Large intestine (tissue), 3 donors: ENCODE measurements around the gene CCDC180. TPM values are rescaled to one million over a fixed set of nuclear protein-coding genes. Genes with fewer than 3 reads are reported as not detected.
A peak's percentile ranks its signal among the peaks of the same experiment; 100 is the strongest.

Experiments used
- DNase-seq, 2 donors: peaks; one replicate each; pipeline versions ENCODE4 v3.0.0 to v3.0.0-alpha.2; 2013
- H3K27ac ChIP-seq: one replicate; pipeline ENCODE4 v1.5.1; 2013; ENCODE audit warnings: low read length
- H3K27me3 ChIP-seq: 2 replicates; pipeline ENCODE4 v1.6.1; 2013; ENCODE audit warnings: low read length; ENCODE audit not compliant: control insufficient read depth, insufficient read depth
- H3K36me3 ChIP-seq: 2 replicates; pipeline ENCODE4 v1.6.1; 2013; ENCODE audit warnings: low read length; ENCODE audit not compliant: control insufficient read depth, insufficient read depth
- H3K4me1 ChIP-seq: one replicate; pipeline ENCODE4 v1.6.1; 2013; ENCODE audit warnings: low read length; ENCODE audit not compliant: control insufficient read depth, insufficient read depth
- H3K4me3 ChIP-seq: one replicate; pipeline ENCODE4 v1.5.1; 2013; ENCODE audit warnings: low read length
- H3K9me3 ChIP-seq: one replicate; pipeline ENCODE4 v1.6.1; 2013; ENCODE audit warnings: mild to moderate bottlenecking, low read depth, low read length, moderate library complexity; ENCODE audit not compliant: control insufficient read depth
- WGBS: methylation state at CpG from one replicate; pipeline ENCODE4 v1.1.5; 2013; ENCODE audit warnings: low lambda C conversion rate; ENCODE audit not compliant: insufficient coverage; 5-methylcytosine and 5-hydroxymethylcytosine counted together
- polyA plus RNA-seq: library from polyadenylated mRNA; unstranded; fragments of 120-200 nt; gene quantifications from one replicate; pipeline ENCODE4 v1.2.1, GENCODE V29; 2013

Gene CCDC180
- polyA plus RNA-seq, 1 donor, result 7.5 TPM

DNA sequence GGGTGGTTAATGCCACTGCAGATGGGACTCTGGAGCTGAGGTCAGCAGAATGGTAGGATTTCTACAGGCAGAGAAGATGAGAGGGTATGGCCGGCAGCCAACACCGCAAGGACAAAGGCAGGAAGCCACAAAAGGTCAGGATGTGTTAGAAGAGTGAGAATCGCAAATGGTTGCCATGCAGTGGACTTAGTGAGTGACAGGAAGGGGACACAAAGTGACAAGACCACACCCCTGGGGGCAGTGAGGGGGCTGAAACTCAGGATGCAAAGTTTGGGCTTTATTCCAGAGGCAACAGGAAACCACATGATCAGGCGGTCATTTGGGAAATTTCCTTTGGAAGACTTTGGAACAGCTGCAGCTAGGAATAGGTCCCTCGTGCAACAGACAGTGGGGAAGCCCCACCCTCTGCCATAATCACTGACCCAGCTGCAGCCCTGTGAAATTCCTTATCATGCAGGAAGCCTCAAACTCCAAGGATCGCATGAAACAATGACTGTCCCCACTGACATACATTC, 14.2 kb upstream of the CCDC180 start:
- peaks cover 3% of the 10 kb centered on the region for H3K9me3 ChIP-seq
- peaks cover 6% of the 10 kb centered on the region for H3K4me1 ChIP-seq
- 73% methylated on average over 2 of the region's 6 CpGs for WGBS
- no peaks in the 10 kb centered on the region for H3K27me3 ChIP-seq
- peaks cover 43% of the 10 kb centered on the region for H3K36me3 ChIP-seq
- H3K27ac ChIP-seq, result no peak overlapping the region
- no peak overlapping the region for H3K4me3 ChIP-seq
- peak; percentile 28 to 55 for DNase-seq

- peaks cover 37% of the 10 kb centered on the region for H3K36me3 ChIP-seq
- no CpG with 5 or more reads among the region's 6 CpGs for WGBS
Observed at GRCh38 chr9:97293818-97294217, 13.6 kb upstream of the CCDC180 start.

DNA sequence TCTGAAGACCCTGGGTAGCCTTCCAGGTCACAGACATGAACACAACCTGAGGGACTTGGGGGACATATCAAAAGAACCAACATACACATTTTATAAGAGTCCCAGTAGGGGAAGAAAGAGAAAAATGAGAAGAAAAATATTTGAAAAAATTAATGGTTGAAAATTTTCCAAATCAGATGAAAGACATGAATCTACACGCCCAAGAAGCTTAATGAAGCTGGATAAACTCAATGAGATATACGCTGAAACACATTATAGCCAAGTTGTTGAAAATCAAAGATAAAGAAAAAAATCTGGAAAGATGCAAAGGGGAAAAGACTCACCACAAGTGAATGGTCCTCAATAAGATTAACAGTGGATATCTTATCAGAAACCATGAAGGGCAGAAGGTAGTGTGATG, 9.6 kb upstream of the CCDC180 start:
- H3K4me3 ChIP-seq, result no peak overlapping the region
- no peak for DNase-seq
- no peak overlapping the region for H3K27ac ChIP-seq
- peaks cover 10% of the 10 kb centered on the region for H3K9me3 ChIP-seq
- 86% methylated on average over 2 of the region's 2 CpGs for WGBS
- H3K27me3 ChIP-seq, result no peaks in the 10 kb centered on the region
- peaks cover 6% of the 10 kb centered on the region for H3K4me1 ChIP-seq
- H3K36me3 ChIP-seq, result peaks cover 8% of the 10 kb centered on the region

More at GRCh38 chr9:97293818-97294217, 13.6 kb upstream of the CCDC180 start:
- Histone ChIP-seq H3K27me3 (no peaks in the 10 kb centered on the region), H3K4me1 (peaks cover 6% of the 10 kb centered on the region), H3K4me3 (no peak overlapping the region), H3K9me3 (peaks cover 7% of the 10 kb centered on the region), H3K27ac (peak overlapping the region; percentile 13)
- DNase-seq, result no peak

GRCh38 chr9:97299809-97300414, 7.5 kb upstream of the CCDC180 start:
- Histone ChIP-seq H3K36me3 (peaks cover 4% of the 10 kb centered on the region), H3K9me3 (peaks cover 14% of the 10 kb centered on the region), H3K4me3 (no peak overlapping the region), H3K27ac (no peak overlapping the region), H3K4me1 (no peaks in the 10 kb centered on the region), H3K27me3 (no peaks in the 10 kb centered on the region)
- DNase-seq, result no peak
- WGBS, result 100% methylated on average over 1 of the region's 2 CpGs

- H3K36me3 ChIP-seq, result no peaks in the 10 kb centered on the region
- no CpG with 5 or more reads among the region's 1 CpG for WGBS
- DNase-seq, result no peak
- H3K27ac ChIP-seq, result no peak overlapping the region
- H3K4me1 ChIP-seq, result no peaks in the 10 kb centered on the region
- no peak overlapping the region for H3K4me3 ChIP-seq
- peaks cover 14% of the 10 kb centered on the region for H3K9me3 ChIP-seq
- H3K27me3 ChIP-seq, result no peaks in the 10 kb centered on the region
Observed at GRCh38 chr9:97300586-97300985, 6.9 kb upstream of the CCDC180 start.

GRCh38 chr9:97301974-97302373, 5.5 kb upstream of the CCDC180 start:
- H3K36me3 ChIP-seq, result no peaks in the 10 kb centered on the region
- DNase-seq, result no peak
- H3K4me1 ChIP-seq, result no peaks in the 10 kb centered on the region
- WGBS, result no CpG with 5 or more reads among the region's 3 CpGs
- H3K9me3 ChIP-seq, result peaks cover 14% of the 10 kb centered on the region
- no peak overlapping the region for H3K27ac ChIP-seq
- H3K4me3 ChIP-seq, result no peak overlapping the region
- no peaks in the 10 kb centered on the region for H3K27me3 ChIP-seq

GRCh38 chr9:97304586-97304985, 2.9 kb upstream of the CCDC180 start:
- Histone ChIP-seq H3K27ac (no peak overlapping the region), H3K9me3 (peaks cover 8% of the 10 kb centered on the region), H3K36me3 (peaks cover 3% of the 10 kb centered on the region), H3K27me3 (peaks cover 9% of the 10 kb centered on the region), H3K4me3 (no peak overlapping the region), H3K4me1 (no peaks in the 10 kb centered on the region)
- DNase-seq, result no peak
- no CpG with 5 or more reads among the region's 2 CpGs for WGBS

- H3K9me3 ChIP-seq, result peaks cover 8% of the 10 kb centered on the region
- no peak overlapping the region for H3K4me3 ChIP-seq
- no peaks in the 10 kb centered on the region for H3K4me1 ChIP-seq
- 100% methylated on average over 2 of the region's 7 CpGs for WGBS
- H3K36me3 ChIP-seq, result peaks cover 7% of the 10 kb centered on the region
- no peak for DNase-seq
- peaks cover 9% of the 10 kb centered on the region for H3K27me3 ChIP-seq
- H3K27ac ChIP-seq, result no peak overlapping the region
Observed at GRCh38 chr9:97305501-97306298, 1.8 kb upstream of the CCDC180 start.

DNA sequence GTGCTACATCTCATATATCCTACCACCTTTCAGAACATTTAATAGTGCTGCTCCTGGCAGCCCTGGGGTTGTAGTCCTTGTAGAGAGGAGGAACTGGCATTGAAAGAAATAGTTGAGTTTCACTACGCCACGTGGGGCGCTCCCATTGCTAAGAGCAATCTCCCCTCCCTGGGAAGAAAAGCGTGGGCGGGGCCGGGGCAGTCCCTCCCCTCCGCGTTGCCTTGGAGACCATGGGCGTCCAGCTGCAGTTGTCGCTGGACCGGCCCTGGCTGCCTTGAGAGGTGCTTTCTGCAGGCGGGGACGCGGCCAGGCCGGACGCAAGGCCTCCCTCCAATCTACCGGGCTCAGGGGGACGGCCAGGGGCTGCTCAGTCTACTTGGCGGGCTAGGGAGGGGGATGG, 368 bp upstream of the CCDC180 start:
- no peaks in the 10 kb centered on the region for H3K4me1 ChIP-seq
- no peak overlapping the region for H3K27ac ChIP-seq
- peaks cover 16% of the 10 kb centered on the region for H3K36me3 ChIP-seq
- peaks cover 8% of the 10 kb centered on the region for H3K9me3 ChIP-seq
- DNase-seq, result peak; percentile 77 to 85
- peak overlapping the region; percentile 7 for H3K4me3 ChIP-seq
- H3K27me3 ChIP-seq, result peaks cover 9% of the 10 kb centered on the region
- no CpG with 5 or more reads among the region's 19 CpGs for WGBS

DNA sequence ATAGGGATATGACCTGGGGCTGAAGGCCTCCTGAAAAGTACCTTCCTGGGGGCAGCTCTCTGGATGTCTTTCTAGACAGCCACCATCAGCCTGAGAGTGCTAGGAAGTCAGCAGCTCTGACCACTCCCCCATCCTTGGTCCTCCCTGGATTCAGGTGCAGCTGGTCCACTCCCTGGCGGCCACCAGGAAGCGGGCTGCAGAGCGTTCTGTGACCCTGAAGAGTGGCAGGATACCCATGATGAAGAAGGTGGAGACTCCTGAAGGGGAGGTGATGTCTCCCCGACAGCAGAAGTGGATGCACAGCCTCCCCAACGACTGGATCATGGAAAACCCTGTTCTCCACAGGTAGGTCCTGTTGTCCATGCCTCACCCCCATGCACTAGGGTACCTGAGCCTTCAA, 1.8 kb downstream of the CCDC180 start:
- Histone ChIP-seq H3K4me3 (no peak overlapping the region), H3K4me1 (no peaks in the 10 kb centered on the region), H3K36me3 (peaks cover 32% of the 10 kb centered on the region), H3K27me3 (peaks cover 9% of the 10 kb centered on the region), H3K27ac (no peak overlapping the region), H3K9me3 (peaks cover 8% of the 10 kb centered on the region)
- WGBS, result no CpG with 5 or more reads among the region's 5 CpGs
- no peak for DNase-seq
